ENCODE data around the gene RIPK3. TPM values are rescaled to one million over a fixed set of nuclear protein-coding genes. Genes with fewer than 3 reads are reported as not detected.

The RIPK3 gene
- total and polyA plus RNA-seq, 2 of the 8 experiments (the other 6 are each of a cell fraction or from before 2014, with no cell fraction given): 0.24 to 0.39 TPM

GRCh38 chr14:24355009-24355408 is 15.2 kb upstream of the RIPK3 start:
- Histone ChIP-seq H4K91ac (replicated peaks; ENCODE audit: insufficient read length, low read length) (no peak overlapping the region), H2AFZ (ENCODE audit: low read length) (no peak overlapping the region), H4K20me1 (replicated peaks in 1 of 2; ENCODE audit: control insufficient read depth in 1 of 2, insufficient read depth in 2 of 2, low read length in 2 of 2) (peaks cover 0 to 2% of the 10 kb centered on the region in 2 experiments), H2BK120ac (replicated peaks; ENCODE audit: low read depth, low read length) (no peak overlapping the region), H2BK5ac (ENCODE audit: low read depth, low read length) (no peak overlapping the region), H3K79me2 (ENCODE audit: control insufficient read depth in 1 of 2, insufficient read depth in 2 of 2, low read length in 2 of 2) (no peaks in the 10 kb centered on the region), H3K4me1 (replicated peaks in 1 of 4; ENCODE audit: control insufficient read depth in 3 of 4, insufficient read depth in 4 of 4, low read length in 3 of 4) (no peaks in the 10 kb centered on the region), H3K56ac (replicated peaks; ENCODE audit: insufficient read length, low read depth, low read length) (no peak overlapping the region), H4K5ac (ENCODE audit: insufficient read length, low read depth, low read length) (no peak overlapping the region), H3K4me3 (ENCODE audit: extremely low read depth in 1 of 4, insufficient read depth in 2 of 4, low read depth in 3 of 4, low read length in 4 of 4) (no peak overlapping the region), H3K14ac (ENCODE audit: insufficient read length) (no peak overlapping the region), H3K79me1 (ENCODE audit: low read depth, low read length) (no peaks in the 10 kb centered on the region), H2AK5ac (ENCODE audit: low read depth, low read length) (no peak overlapping the region), H2BK12ac (ENCODE audit: low read depth, low read length) (no peak overlapping the region), H3K4ac (replicated peaks; ENCODE audit: insufficient read length, low read depth, low read length) (no peak overlapping the region), H3K27me3 (replicated peaks in 1 of 4; ENCODE audit: control insufficient read depth in 3 of 4, extremely low read depth in 1 of 4, insufficient read depth in 3 of 4, low read length in 3 of 4) (peaks cover 0 to 8% (median 7%) of the 10 kb centered on the region in 4 experiments; a peak in 5 of 7 replicates), H3K9ac (replicated peaks in 1 of 4; ENCODE audit: extremely low read depth in 1 of 4, low read depth in 3 of 4, low read length in 3 of 4) (no peak overlapping the region), H2BK15ac (ENCODE audit: low read length) (no peak overlapping the region), H3K18ac (ENCODE audit: extremely low read depth, low read length) (no peak overlapping the region), H3K4me2 (ENCODE audit: insufficient read depth in 1 of 2, low read depth in 2 of 2, low read length in 2 of 2) (no peak overlapping the region), H3K9me3 (ENCODE audit: insufficient read depth in 2 of 2, low read depth in 1 of 2, low read length in 1 of 2) (no peaks in the 10 kb centered on the region), H3K36me3 (ENCODE audit: control insufficient read depth in 2 of 4, insufficient read depth in 4 of 4, low read length in 3 of 4) (no peaks in the 10 kb centered on the region), H3K23me2 (ENCODE audit: low read depth, low read length) (0 out of 2 replicates have a peak, but pooled peaks cover 2% of the 10 kb centered on the region), H2BK20ac (ENCODE audit: low read length) (no peak overlapping the region), H3K23ac (ENCODE audit: insufficient read length) (no peak overlapping the region), H4K8ac (ENCODE audit: extremely low read depth, insufficient read depth, low read length) (no peak overlapping the region), H3K27ac (ENCODE audit: low read depth, low read length) (no peak overlapping the region)
- DNase-seq (ENCODE audit: low read depth in 1 of 2, low spot score in 2 of 2): no peak
- ChIA-PET CTCF (ENCODE audit: partially characterized antibody) (interaction anchor here (1.0 to 4.4 kb wide), 3 partner anchors 11 to 81 kb away, joined by 3 to 23 read pairs (median 18); no protein-coding TSS in a partner anchor), POLR2A (ENCODE audit: partially characterized antibody) (interaction anchor here (1.7 kb wide), 1 partner anchor 25 kb away, joined by 3 read pairs; no protein-coding TSS in a partner anchor)
- TF ChIP-seq EP300 (IDR thresholded peaks at IDR 0.05; ENCODE audit: borderline replicate concordance in 1 of 2, low read depth in 2 of 2, low read length in 2 of 2): no peak
- TF ChIP-seq, protein P1, sequence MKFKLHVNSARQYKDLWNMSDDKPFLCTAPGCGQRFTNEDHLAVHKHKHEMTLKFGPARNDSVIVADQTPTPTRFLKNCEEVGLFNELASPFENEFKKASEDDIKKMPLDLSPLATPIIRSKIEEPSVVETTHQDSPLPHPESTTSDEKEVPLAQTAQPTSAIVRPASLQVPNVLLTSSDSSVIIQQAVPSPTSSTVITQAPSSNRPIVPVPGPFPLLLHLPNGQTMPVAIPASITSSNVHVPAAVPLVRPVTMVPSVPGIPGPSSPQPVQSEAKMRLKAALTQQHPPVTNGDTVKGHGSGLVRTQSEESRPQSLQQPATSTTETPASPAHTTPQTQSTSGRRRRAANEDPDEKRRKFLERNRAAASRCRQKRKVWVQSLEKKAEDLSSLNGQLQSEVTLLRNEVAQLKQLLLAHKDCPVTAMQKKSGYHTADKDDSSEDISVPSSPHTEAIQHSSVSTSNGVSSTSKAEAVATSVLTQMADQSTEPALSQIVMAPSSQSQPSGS (IDR thresholded peaks at IDR 0.05; ENCODE audit: low read length): no peak
- no peak for TF ChIP-seq HDAC2 (IDR thresholded peaks at IDR 0.05; ENCODE audit: borderline replicate concordance in 1 of 2, low read depth in 2 of 2, low read length in 2 of 2)
- no peak for TF ChIP-seq TAF1 (IDR thresholded peaks at IDR 0.05; ENCODE audit: low read depth, low read length)
- TF ChIP-seq CTCF (IDR thresholded peaks at IDR 0.05; ENCODE audit: control extremely low read depth in 1 of 3, insufficient read depth in 1 of 3, low read depth in 1 of 3, low read length in 3 of 3): no peak
- no peak for TF ChIP-seq TEAD4 (IDR thresholded peaks at IDR 0.05; ENCODE audit: low read depth, low read length)
- FAIRE-seq: no peak
- WGBS, 2 experiments (ENCODE audit: extremely low coverage in 1 of 2, insufficient coverage in 1 of 2, insufficient read length in 1 of 2, insufficient replicate concordance in 2 of 2, low coverage in 1 of 2, low lambda C conversion rate in 2 of 2, missing lambda C conversion rate in 1 of 2): 85% methylated on average over 7 of the region's 7 CpGs; no CpG with 5 or more reads in 1 of the 2 experiments
